HEK293 (cell line): ENCODE results near the gene ABCB4.

Experiments used
- CTCF ChIA-PET: fragments of 350-600 bp; formaldehyde crosslinking; extraction: SDS; loops from one replicate; lab custom pipeline; 2021; ENCODE audit warnings: antibody characterized with exemption; lab: Yijun Ruan, JAX
- POLR2A ChIA-PET: fragments of 300-600 bp; formaldehyde crosslinking; extraction: SDS; loops from one replicate; lab custom pipeline; 2020; ENCODE audit warnings: antibody characterized with exemption, inconsistent platforms; lab: Yijun Ruan, JAX
- H3K27ac ChIP-seq: fragments of 200-500 bp; sonication (Bioruptor generic); 2 replicates; pipeline ENCODE4 v1.5.1; 2014; ENCODE audit warnings: low read depth, low read length, control low read depth, inconsistent platforms; ENCODE audit errors: extremely low read depth
- H3K36me3 ChIP-seq, 2 experiments: fragments of 200-500 bp in 1 of 2; sonication (Bioruptor generic) in 1 of 2; 1 replicate in 1 of 2; 2 replicates in 1 of 2; pipeline ENCODE4 v1.5.1; 2014 to 2017; ENCODE audit warnings: inconsistent platforms in 2 of 2, low read length in 2 of 2; ENCODE audit not compliant: control insufficient read depth in 2 of 2, insufficient read depth in 1 of 2
- H3K4me1 ChIP-seq: fragments of 200-500 bp; sonication (Bioruptor generic); 2 replicates; pipeline ENCODE4 v1.5.1; 2014; ENCODE audit warnings: mild to moderate bottlenecking, low read length, inconsistent platforms; ENCODE audit not compliant: control insufficient read depth, insufficient read depth
- H3K4me3 ChIP-seq: 2 replicates; pipeline ENCODE4 v1.5.1; 2011; ENCODE audit warnings: low read depth, mild to moderate bottlenecking, control low read depth, low read length, moderate library complexity
- H3K9me3 ChIP-seq: fragments of 200-500 bp; sonication (Bioruptor generic); 2 replicates; pipeline ENCODE4 v1.5.1; 2014; ENCODE audit warnings: low read depth, low read length, inconsistent platforms; ENCODE audit not compliant: control insufficient read depth, insufficient read depth
- HOXC10 ChIP-seq: sonication (generic); formaldehyde crosslinking; IDR thresholded peaks from 2 replicates; pipeline ENCODE4 v1.8.1; 2023; ENCODE audit warnings: mild to moderate bottlenecking, missing genetic modification reagents
- HOXD13 ChIP-seq: sonication (generic); formaldehyde crosslinking; IDR thresholded peaks from 2 replicates; pipeline ENCODE4 v1.8.0; 2022; ENCODE audit warnings: missing genetic modification reagents, borderline replicate concordance
- IKZF3 ChIP-seq: fragments of 450-650 bp; IDR thresholded peaks from 2 replicates; pipeline ENCODE4 v1.5.0; 2018; ENCODE audit warnings: missing biosample characterization, mild to moderate bottlenecking, missing genetic modification characterization, moderate library complexity
- WT1 ChIP-seq: fragments of 450-650 bp; formaldehyde crosslinking; IDR thresholded peaks from 2 replicates; pipeline ENCODE4 v1.5.1; 2016; ENCODE audit warnings: missing biosample characterization, missing genetic modification characterization
- ZBTB17 ChIP-seq: fragments of 450-650 bp; formaldehyde crosslinking; IDR thresholded peaks from 2 replicates; pipeline ENCODE4 v1.5.1; 2016; ENCODE audit warnings: missing biosample characterization, missing genetic modification characterization
- ZBTB7A ChIP-seq: fragments of 450-650 bp; formaldehyde crosslinking; IDR thresholded peaks from 2 replicates; pipeline ENCODE4 v1.5.1; 2016; ENCODE audit warnings: low read depth, missing biosample characterization, missing genetic modification characterization
- ZIC2 ChIP-seq: fragments of 450-650 bp; formaldehyde crosslinking; IDR thresholded peaks from 2 replicates; pipeline ENCODE4 v1.5.1; 2016; ENCODE audit warnings: missing biosample characterization, missing genetic modification characterization
- ZNF132 ChIP-seq: fragments of 450-650 bp; formaldehyde crosslinking; IDR thresholded peaks from 2 replicates; pipeline ENCODE4 v1.5.1; 2017; ENCODE audit warnings: missing biosample characterization, missing genetic modification characterization, borderline replicate concordance
- ZNF311 ChIP-seq: fragments of 450-650 bp; formaldehyde crosslinking; IDR thresholded peaks from 2 replicates; pipeline ENCODE4 v1.5.1; 2017; ENCODE audit warnings: missing biosample characterization, missing genetic modification characterization, borderline replicate concordance
- ZNF621 ChIP-seq: fragments of 450-650 bp; formaldehyde crosslinking; IDR thresholded peaks from 2 replicates; pipeline ENCODE4 v1.5.1; 2017; ENCODE audit warnings: missing biosample characterization, missing genetic modification characterization
- ZNF777 ChIP-seq: fragments of 450-650 bp; formaldehyde crosslinking; IDR thresholded peaks from 2 replicates; pipeline ENCODE4 v1.5.1; 2017; ENCODE audit warnings: missing biosample characterization, missing genetic modification characterization, borderline replicate concordance
- ZNF830 ChIP-seq: fragments of 450-650 bp; IDR thresholded peaks from 2 replicates; pipeline ENCODE4 v1.5.0; 2018; ENCODE audit warnings: missing biosample characterization, missing genetic modification characterization, low read depth, mild to moderate bottlenecking, moderate library complexity
- ZSCAN23 ChIP-seq: fragments of 450-650 bp; formaldehyde crosslinking; IDR thresholded peaks from 2 replicates; pipeline ENCODE4 v1.5.1; 2016; ENCODE audit warnings: missing biosample characterization, missing genetic modification characterization
- TF ChIP-seq, protein P1 (sequence below): fragments of 450-650 bp; formaldehyde crosslinking; IDR thresholded peaks from 2 replicates; pipeline ENCODE4 v1.5.1; 2017; ENCODE audit warnings: missing biosample characterization, missing genetic modification characterization
- TF ChIP-seq, protein P2 (sequence below): fragments of 450-650 bp; formaldehyde crosslinking; conservative IDR thresholded peaks from 2 replicates; pipeline ENCODE4 v1.5.1; 2016; ENCODE audit warnings: low read depth, missing biosample characterization, missing genetic modification characterization
- TF ChIP-seq, protein P3 (sequence below): fragments of 450-650 bp; formaldehyde crosslinking; IDR thresholded peaks from 2 replicates; pipeline ENCODE4 v1.5.1; 2016; ENCODE audit warnings: missing biosample characterization, missing genetic modification characterization

Gene ABCB4

DNA sequence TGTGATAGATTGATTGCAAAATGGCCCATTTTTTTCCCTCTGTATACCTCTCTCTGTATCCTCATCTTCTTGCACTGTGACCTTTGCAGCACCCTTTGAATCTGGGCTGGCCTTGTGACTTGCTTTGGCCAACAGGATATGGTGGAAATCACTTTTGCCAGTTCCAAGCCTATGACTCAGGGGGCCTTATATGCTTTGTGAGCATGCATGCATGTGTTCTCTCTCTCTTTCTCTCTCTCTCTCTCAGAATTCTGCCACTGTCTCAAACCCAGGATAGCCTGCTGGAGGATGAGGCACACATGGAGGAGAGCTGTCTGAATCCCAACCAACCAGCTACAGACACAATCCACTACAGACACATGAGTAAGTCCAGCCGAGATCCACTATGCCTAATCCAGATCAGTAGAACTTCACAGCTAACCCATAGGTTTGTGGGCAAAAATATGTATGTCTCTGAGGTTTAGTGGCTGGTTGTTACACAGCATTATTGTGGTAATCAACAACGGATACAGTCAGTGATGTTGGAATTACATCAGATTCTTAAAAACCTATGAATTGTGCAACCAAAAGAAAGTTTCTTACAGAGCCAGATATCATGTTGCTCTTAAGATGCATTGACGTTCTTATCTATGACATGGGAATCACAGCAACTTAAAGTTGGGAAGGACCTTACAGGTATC lies 41.8 kb upstream of the ABCB4 start:
- CTCF ChIA-PET, result interaction anchor here (2.0 kb wide), 1 partner anchor 12 kb away, joined by 5 read pairs; no protein-coding TSS in a partner anchor

DNA sequence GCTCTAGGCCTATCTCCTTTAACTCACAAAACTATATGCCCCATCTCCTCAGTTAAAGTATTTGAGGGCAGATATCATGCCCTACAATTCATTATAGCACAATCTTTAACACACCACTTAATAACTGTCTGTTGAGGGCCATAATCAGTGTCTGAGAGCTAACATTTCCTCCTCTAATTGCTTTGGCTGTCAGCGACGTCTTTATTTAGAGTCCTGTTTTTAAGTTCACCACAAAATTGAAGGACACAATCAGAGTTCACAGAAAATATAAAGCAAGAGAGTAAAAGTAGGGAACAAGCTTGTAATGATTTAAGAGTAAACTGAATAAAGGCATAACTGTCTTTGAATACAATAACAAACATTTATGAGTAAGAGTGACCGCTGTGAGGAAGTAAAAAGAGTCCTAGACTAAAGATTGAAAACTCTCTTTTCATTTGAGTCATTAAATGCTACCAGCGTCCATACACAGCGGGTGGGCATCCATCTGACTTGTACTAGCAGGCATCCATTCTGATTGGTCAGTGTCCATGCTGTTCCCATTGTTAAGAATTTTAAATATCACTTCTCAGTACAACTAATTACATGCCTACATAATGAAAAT lies 38.4 kb upstream of the ABCB4 start:
- no peak overlapping the region for H3K4me3 ChIP-seq
- H3K27ac ChIP-seq, result no peak overlapping the region
- H3K36me3 ChIP-seq, result peaks cover 0 to 13% of the 10 kb centered on the region in 2 experiments; a peak in 1 of 3 replicates
- ChIA-PET POLR2A (no interaction called here), CTCF (no interaction called here)
- H3K9me3 ChIP-seq, result no peaks in the 10 kb centered on the region
- TF ChIP-seq, protein P1, sequence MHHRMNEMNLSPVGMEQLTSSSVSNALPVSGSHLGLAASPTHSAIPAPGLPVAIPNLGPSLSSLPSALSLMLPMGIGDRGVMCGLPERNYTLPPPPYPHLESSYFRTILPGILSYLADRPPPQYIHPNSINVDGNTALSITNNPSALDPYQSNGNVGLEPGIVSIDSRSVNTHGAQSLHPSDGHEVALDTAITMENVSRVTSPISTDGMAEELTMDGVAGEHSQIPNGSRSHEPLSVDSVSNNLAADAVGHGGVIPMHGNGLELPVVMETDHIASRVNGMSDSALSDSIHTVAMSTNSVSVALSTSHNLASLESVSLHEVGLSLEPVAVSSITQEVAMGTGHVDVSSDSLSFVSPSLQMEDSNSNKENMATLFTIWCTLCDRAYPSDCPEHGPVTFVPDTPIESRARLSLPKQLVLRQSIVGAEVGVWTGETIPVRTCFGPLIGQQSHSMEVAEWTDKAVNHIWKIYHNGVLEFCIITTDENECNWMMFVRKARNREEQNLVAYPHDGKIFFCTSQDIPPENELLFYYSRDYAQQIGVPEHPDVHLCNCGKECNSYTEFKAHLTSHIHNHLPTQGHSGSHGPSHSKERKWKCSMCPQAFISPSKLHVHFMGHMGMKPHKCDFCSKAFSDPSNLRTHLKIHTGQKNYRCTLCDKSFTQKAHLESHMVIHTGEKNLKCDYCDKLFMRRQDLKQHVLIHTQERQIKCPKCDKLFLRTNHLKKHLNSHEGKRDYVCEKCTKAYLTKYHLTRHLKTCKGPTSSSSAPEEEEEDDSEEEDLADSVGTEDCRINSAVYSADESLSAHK (tag by site-specific recombination), result no peak
- TF ChIP-seq ZNF777 (no peak), ZNF621 (no peak), ZNF311 (tag by site-specific recombination) (no peak), HOXD13 (CRISPR knock-in tag) (no peak), ZSCAN23 (tag by site-specific recombination) (no peak), WT1 (no peak), IKZF3 (tag by site-specific recombination) (no peak), ZNF830 (tag by site-specific recombination) (no peak), HOXC10 (no peak)
- no peaks in the 10 kb centered on the region for H3K4me1 ChIP-seq

More for the DNA sequence above, 41.8 kb upstream of the ABCB4 start:
- H3K27ac ChIP-seq, result no peak overlapping the region
- TF ChIP-seq, protein P2, sequence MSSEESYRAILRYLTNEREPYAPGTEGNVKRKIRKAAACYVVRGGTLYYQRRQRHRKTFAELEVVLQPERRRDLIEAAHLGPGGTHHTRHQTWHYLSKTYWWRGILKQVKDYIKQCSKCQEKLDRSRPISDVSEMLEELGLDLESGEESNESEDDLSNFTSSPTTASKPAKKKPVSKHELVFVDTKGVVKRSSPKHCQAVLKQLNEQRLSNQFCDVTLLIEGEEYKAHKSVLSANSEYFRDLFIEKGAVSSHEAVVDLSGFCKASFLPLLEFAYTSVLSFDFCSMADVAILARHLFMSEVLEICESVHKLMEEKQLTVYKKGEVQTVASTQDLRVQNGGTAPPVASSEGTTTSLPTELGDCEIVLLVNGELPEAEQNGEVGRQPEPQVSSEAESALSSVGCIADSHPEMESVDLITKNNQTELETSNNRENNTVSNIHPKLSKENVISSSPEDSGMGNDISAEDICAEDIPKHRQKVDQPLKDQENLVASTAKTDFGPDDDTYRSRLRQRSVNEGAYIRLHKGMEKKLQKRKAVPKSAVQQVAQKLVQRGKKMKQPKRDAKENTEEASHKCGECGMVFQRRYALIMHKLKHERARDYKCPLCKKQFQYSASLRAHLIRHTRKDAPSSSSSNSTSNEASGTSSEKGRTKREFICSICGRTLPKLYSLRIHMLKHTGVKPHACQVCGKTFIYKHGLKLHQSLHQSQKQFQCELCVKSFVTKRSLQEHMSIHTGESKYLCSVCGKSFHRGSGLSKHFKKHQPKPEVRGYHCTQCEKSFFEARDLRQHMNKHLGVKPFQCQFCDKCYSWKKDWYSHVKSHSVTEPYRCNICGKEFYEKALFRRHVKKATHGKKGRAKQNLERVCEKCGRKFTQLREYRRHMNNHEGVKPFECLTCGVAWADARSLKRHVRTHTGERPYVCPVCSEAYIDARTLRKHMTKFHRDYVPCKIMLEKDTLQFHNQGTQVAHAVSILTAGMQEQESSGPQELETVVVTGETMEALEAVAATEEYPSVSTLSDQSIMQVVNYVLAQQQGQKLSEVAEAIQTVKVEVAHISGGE (tag by site-specific recombination), result no peak
- no peak for TF ChIP-seq ZBTB7A (tag by site-specific recombination)
- TF ChIP-seq ZIC2 (tag by site-specific recombination), result no peak
- TF ChIP-seq ZBTB17 (tag by site-specific recombination), result no peak
- TF ChIP-seq, protein P3, sequence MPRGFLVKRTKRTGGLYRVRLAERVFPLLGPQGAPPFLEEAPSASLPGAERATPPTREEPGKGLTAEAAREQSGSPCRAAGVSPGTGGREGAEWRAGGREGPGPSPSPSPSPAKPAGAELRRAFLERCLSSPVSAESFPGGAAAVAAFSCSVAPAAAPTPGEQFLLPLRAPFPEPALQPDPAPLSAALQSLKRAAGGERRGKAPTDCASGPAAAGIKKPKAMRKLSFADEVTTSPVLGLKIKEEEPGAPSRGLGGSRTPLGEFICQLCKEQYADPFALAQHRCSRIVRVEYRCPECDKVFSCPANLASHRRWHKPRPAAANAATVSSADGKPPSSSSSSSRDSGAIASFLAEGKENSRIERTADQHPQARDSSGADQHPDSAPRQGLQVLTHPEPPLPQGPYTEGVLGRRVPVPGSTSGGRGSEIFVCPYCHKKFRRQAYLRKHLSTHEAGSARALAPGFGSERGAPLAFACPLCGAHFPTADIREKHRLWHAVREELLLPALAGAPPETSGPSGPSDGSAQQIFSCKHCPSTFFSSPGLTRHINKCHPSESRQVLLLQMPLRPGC (tag by site-specific recombination), result no peak
- no peak for TF ChIP-seq ZNF132
- TF ChIP-seq, all 188 proteins: peak for 0
- POLR2A ChIA-PET, result no interaction called here
- Histone ChIP-seq H3K4me1 (no peaks in the 10 kb centered on the region), H3K9me3 (no peaks in the 10 kb centered on the region), H3K36me3 (peaks cover 0 to 8% of the 10 kb centered on the region in 2 experiments; a peak in 1 of 3 replicates), H3K4me3 (no peak overlapping the region)
